ENCODE measurements around the gene PAPOLA. TPM values are rescaled to one million over a fixed set of nuclear protein-coding genes. Genes with fewer than 3 reads are reported as not detected.

Gene PAPOLA
- total RNA-seq, 1 donor from 2014 or later = 188 TPM

GRCh38 chr14:96507723-96508122 is 5.5 kb downstream of the PAPOLA start:
- Histone ChIP-seq H2AFZ (ENCODE audit: low read depth, low read length) (no peak overlapping the region), H3K4me2 (ENCODE audit: low read length) (no peak overlapping the region), H3K27ac (ENCODE audit: low read depth, low read length) (no peak overlapping the region), H3K36me3 (ENCODE audit: insufficient read depth, low read length) (no peaks in the 10 kb centered on the region), H3K4me1 (ENCODE audit: insufficient read depth, low read length) (peaks cover 4% of the 10 kb centered on the region), H3K9ac (ENCODE audit: low read length) (no peak overlapping the region), H3K9me3 (ENCODE audit: insufficient read depth, low read depth, low read length) (no peaks in the 10 kb centered on the region), H4K20me1 (ENCODE audit: insufficient read depth, low read length) (peaks cover 96% of the 10 kb centered on the region), H3K27me3 (ENCODE audit: insufficient read depth, low read length) (no peaks in the 10 kb centered on the region), H3K4me3 (ENCODE audit: insufficient read depth, low read depth, low read length) (no peak overlapping the region), H3K79me2 (ENCODE audit: insufficient read depth, low read length) (peaks cover 99% of the 10 kb centered on the region)
- H3K27ac Mint-ChIP-seq (ENCODE audit: unreplicated experiment) = no peak overlapping the region
- TF ChIP-seq EZH2 (IDR thresholded peaks at IDR 0.05; ENCODE audit: insufficient read depth, low read length) = no peak
- TF ChIP-seq CTCF (IDR thresholded peaks at IDR 0.05; ENCODE audit: insufficient read depth, low read depth, low read length) = no peak
- H3K27me3 Mint-ChIP-seq (ENCODE audit: low read depth, unreplicated experiment) = no peaks in the 10 kb centered on the region
- H3K9me3 Mint-ChIP-seq (ENCODE audit: unreplicated experiment) = peaks cover 2% of the 10 kb centered on the region
- H3K4me3 Mint-ChIP-seq (ENCODE audit: unreplicated experiment) = no peak overlapping the region
- FAIRE-seq (no peak), DNase-seq (ENCODE audit: low read depth) (no peak)
- H3K4me1 Mint-ChIP-seq (ENCODE audit: low read depth, unreplicated experiment) = peaks cover 17% of the 10 kb centered on the region
- peaks cover 2% of the 10 kb centered on the region for H3K36me3 Mint-ChIP-seq (ENCODE audit: low read depth, unreplicated experiment)

DNA sequence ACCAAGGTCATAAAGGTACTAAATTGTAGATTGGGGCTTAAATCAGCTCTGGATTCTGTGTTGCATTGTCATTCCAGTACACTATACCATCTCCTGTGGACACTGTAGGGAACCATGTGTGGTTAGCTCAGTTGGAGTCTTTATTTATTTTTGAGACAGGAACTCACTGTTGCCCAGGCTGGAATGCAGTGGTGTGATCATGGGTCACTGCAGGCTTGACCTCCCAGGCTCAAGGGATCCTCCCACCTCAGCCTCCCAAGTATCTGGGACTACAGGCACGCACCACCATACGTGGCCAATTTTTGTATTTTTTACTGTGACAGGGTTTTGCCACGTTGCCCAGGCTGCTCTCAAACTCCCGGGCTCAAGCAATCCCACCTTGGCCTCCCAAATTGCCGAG is 6.7 kb downstream of the PAPOLA start:
- Mint-ChIP-seq H3K9me3 (ENCODE audit: unreplicated experiment) (peaks cover 2% of the 10 kb centered on the region), H3K27me3 (ENCODE audit: low read depth, unreplicated experiment) (no peaks in the 10 kb centered on the region), H3K4me3 (ENCODE audit: unreplicated experiment) (no peak overlapping the region), H3K4me1 (ENCODE audit: low read depth, unreplicated experiment) (peaks cover 15% of the 10 kb centered on the region), H3K27ac (ENCODE audit: unreplicated experiment) (peak overlapping the region; percentile 34), H3K36me3 (ENCODE audit: low read depth, unreplicated experiment) (peaks cover 2% of the 10 kb centered on the region)
- H3K4me3 ChIP-seq (ENCODE audit: insufficient read depth, low read depth, low read length) = no peak overlapping the region
- FAIRE-seq (no peak), DNase-seq (ENCODE audit: low read depth) (no peak)
- no peak overlapping the region for H3K4me2 ChIP-seq (ENCODE audit: low read length)
- H3K27ac ChIP-seq (ENCODE audit: low read depth, low read length) = no peak overlapping the region
- H3K9ac ChIP-seq (ENCODE audit: low read length) = no peak overlapping the region
- H3K36me3 ChIP-seq (ENCODE audit: insufficient read depth, low read length) = no peaks in the 10 kb centered on the region
- H3K9me3 ChIP-seq (ENCODE audit: insufficient read depth, low read depth, low read length) = no peaks in the 10 kb centered on the region
- H4K20me1 ChIP-seq (ENCODE audit: insufficient read depth, low read length) = peaks cover 96% of the 10 kb centered on the region
- no peak overlapping the region for H2AFZ ChIP-seq (ENCODE audit: low read depth, low read length)
- TF ChIP-seq EZH2 (IDR thresholded peaks at IDR 0.05; ENCODE audit: insufficient read depth, low read length) (no peak), CTCF (IDR thresholded peaks at IDR 0.05; ENCODE audit: insufficient read depth, low read depth, low read length) (no peak)
- peaks cover 99% of the 10 kb centered on the region for H3K79me2 ChIP-seq (ENCODE audit: insufficient read depth, low read length)
- H3K4me1 ChIP-seq (ENCODE audit: insufficient read depth, low read length) = peaks cover under 1% of the 10 kb centered on the region
- H3K27me3 ChIP-seq (ENCODE audit: insufficient read depth, low read length) = no peaks in the 10 kb centered on the region

DNA sequence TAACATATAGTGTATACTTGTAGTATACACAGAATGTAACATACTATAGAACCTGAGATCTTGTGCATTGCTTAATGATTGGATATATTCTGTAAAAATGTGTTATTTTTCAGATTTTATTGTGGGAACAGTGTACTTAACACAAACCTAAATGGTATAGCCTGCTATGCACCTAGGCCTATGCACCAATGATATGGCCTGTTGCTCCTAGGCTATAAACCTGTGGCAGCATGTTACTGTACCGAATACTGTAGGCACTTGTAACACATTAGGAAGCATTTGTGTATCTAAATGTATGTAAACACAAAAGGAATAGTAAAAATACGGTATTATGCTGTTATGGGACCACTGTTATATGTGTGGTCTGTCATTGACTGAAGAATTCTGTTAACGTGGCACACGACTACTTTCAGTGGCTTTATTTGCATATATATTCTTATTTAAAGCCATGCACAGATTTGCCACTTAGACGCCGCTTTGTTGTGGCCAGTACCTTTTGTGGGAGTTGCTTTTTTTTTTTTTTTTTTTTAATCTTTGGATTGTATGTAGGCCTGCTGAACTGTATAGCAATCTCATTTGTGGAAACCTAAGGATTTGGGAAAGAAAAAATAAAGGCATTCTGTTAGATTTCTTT is 7.4 kb downstream of the PAPOLA start:
- H3K27me3 ChIP-seq (ENCODE audit: insufficient read depth, low read length) = no peaks in the 10 kb centered on the region
- FAIRE-seq (no peak), DNase-seq (ENCODE audit: low read depth) (no peak)
- H3K4me2 ChIP-seq (ENCODE audit: low read length) = no peak overlapping the region
- TF ChIP-seq EZH2 (IDR thresholded peaks at IDR 0.05; ENCODE audit: insufficient read depth, low read length) = no peak
- no peak for TF ChIP-seq CTCF (IDR thresholded peaks at IDR 0.05; ENCODE audit: insufficient read depth, low read depth, low read length)
- H3K4me3 ChIP-seq (ENCODE audit: insufficient read depth, low read depth, low read length) = no peak overlapping the region
- H3K79me2 ChIP-seq (ENCODE audit: insufficient read depth, low read length) = peaks cover 99% of the 10 kb centered on the region
- H3K9me3 Mint-ChIP-seq (ENCODE audit: unreplicated experiment) = peaks cover 2% of the 10 kb centered on the region
- no peak overlapping the region for H3K9ac ChIP-seq (ENCODE audit: low read length)
- peaks cover 96% of the 10 kb centered on the region for H4K20me1 ChIP-seq (ENCODE audit: insufficient read depth, low read length)
- H3K27ac Mint-ChIP-seq (ENCODE audit: unreplicated experiment) = no peak overlapping the region
- H3K4me3 Mint-ChIP-seq (ENCODE audit: unreplicated experiment) = no peak overlapping the region
- no peaks in the 10 kb centered on the region for H3K36me3 ChIP-seq (ENCODE audit: insufficient read depth, low read length)
- H3K4me1 Mint-ChIP-seq (ENCODE audit: low read depth, unreplicated experiment) = peaks cover 14% of the 10 kb centered on the region
- no peaks in the 10 kb centered on the region for H3K9me3 ChIP-seq (ENCODE audit: insufficient read depth, low read depth, low read length)
- H3K27ac ChIP-seq (ENCODE audit: low read depth, low read length) = no peak overlapping the region
- peaks cover 2% of the 10 kb centered on the region for H3K36me3 Mint-ChIP-seq (ENCODE audit: low read depth, unreplicated experiment)
- no peaks in the 10 kb centered on the region for H3K27me3 Mint-ChIP-seq (ENCODE audit: low read depth, unreplicated experiment)
- no peak overlapping the region for H2AFZ ChIP-seq (ENCODE audit: low read depth, low read length)
- H3K4me1 ChIP-seq (ENCODE audit: insufficient read depth, low read length) = no peaks in the 10 kb centered on the region
